BLaER1 (cell line): ENCODE results near the gene NMRK1.

Experiments
- H3K27ac ChIP-seq: shearing (Covaris generic); formaldehyde crosslinking; 2 replicates; pipeline ENCODE4 v1.8.1; 2022
- H3K27me3 ChIP-seq: shearing (Covaris generic); formaldehyde crosslinking; 2 replicates; pipeline ENCODE4 v1.8.1; 2022
- H3K36me3 ChIP-seq: shearing (Covaris generic); formaldehyde crosslinking; 2 replicates; pipeline ENCODE4 v1.8.1; 2022
- H3K4me1 ChIP-seq: shearing (Covaris generic); formaldehyde crosslinking; 2 replicates; pipeline ENCODE4 v1.8.1; 2022
- H3K4me2 ChIP-seq: shearing (Covaris generic); formaldehyde crosslinking; 2 replicates; pipeline ENCODE4 v1.8.1; 2022
- H3K4me3 ChIP-seq: shearing (Covaris generic); formaldehyde crosslinking; 2 replicates; pipeline ENCODE4 v1.8.1; 2022
- H3K9ac ChIP-seq: shearing (Covaris generic); formaldehyde crosslinking; 2 replicates; pipeline ENCODE4 v1.8.1; 2022
- H3K9me3 ChIP-seq: shearing (Covaris generic); formaldehyde crosslinking; 2 replicates; pipeline ENCODE4 v1.8.1; 2022
- H4K20me1 ChIP-seq: shearing (Covaris generic); formaldehyde crosslinking; 2 replicates; pipeline ENCODE4 v1.8.1; 2022
- Cebpa-rat ChIP-seq: shearing (Covaris generic); IDR thresholded peaks from 2 replicates; pipeline ENCODE4 v1.8.1; 2022

The NMRK1 gene

GRCh38 chr9:75041041-75041440 is 46.9 kb downstream of the NMRK1 start:
- H3K9ac ChIP-seq, result no peak overlapping the region
- no peak overlapping the region for H3K27ac ChIP-seq
- no peak overlapping the region for H3K4me3 ChIP-seq
- no peaks in the 10 kb centered on the region for H3K9me3 ChIP-seq
- H3K36me3 ChIP-seq, result no peaks in the 10 kb centered on the region
- H4K20me1 ChIP-seq, result no peaks in the 10 kb centered on the region
- TF ChIP-seq Cebpa-rat, result no peak
- H3K4me2 ChIP-seq, result no peak overlapping the region
- H3K27me3 ChIP-seq, result no peaks in the 10 kb centered on the region
- H3K4me1 ChIP-seq, result peaks cover 9% of the 10 kb centered on the region

- Histone ChIP-seq H3K4me1 (peaks cover 9% of the 10 kb centered on the region), H3K4me3 (no peak overlapping the region), H3K9me3 (no peaks in the 10 kb centered on the region), H3K27ac (no peak overlapping the region), H3K4me2 (peak overlapping the region; percentile 33; the same call in 1 of the 2 replicates), H3K27me3 (no peaks in the 10 kb centered on the region), H3K36me3 (no peaks in the 10 kb centered on the region), H4K20me1 (no peaks in the 10 kb centered on the region), H3K9ac (no peak overlapping the region)
- TF ChIP-seq Cebpa-rat, result no peak
Measured at GRCh38 chr9:75039801-75040200, 48.2 kb downstream of the NMRK1 start.

- Histone ChIP-seq H3K9me3 (no peaks in the 10 kb centered on the region), H3K27ac (no peak overlapping the region)
Measured at GRCh38 chr9:75039009-75039408, 48.9 kb downstream of the NMRK1 start.

GRCh38 chr9:75036793-75037192 is 51.2 kb downstream of the NMRK1 start:
- no peaks in the 10 kb centered on the region for H3K36me3 ChIP-seq
- H3K9me3 ChIP-seq, result no peaks in the 10 kb centered on the region
- TF ChIP-seq Cebpa-rat, result no peak
- no peak overlapping the region for H3K4me3 ChIP-seq
- peaks cover 9% of the 10 kb centered on the region for H3K4me1 ChIP-seq
- no peaks in the 10 kb centered on the region for H3K27me3 ChIP-seq
- no peak overlapping the region for H3K4me2 ChIP-seq
- H3K9ac ChIP-seq, result no peak overlapping the region
- H3K27ac ChIP-seq, result no peak overlapping the region
- no peaks in the 10 kb centered on the region for H4K20me1 ChIP-seq

More at GRCh38 chr9:75039009-75039408, 48.9 kb downstream of the NMRK1 start:
- Histone ChIP-seq H4K20me1 (no peaks in the 10 kb centered on the region), H3K27me3 (no peaks in the 10 kb centered on the region), H3K36me3 (no peaks in the 10 kb centered on the region), H3K4me2 (no peak overlapping the region), H3K4me3 (no peak overlapping the region), H3K9ac (no peak overlapping the region), H3K4me1 (peaks cover 9% of the 10 kb centered on the region)
- no peak for TF ChIP-seq Cebpa-rat

GRCh38 chr9:75033791-75034473 is 54.0 kb downstream of the NMRK1 start:
- Histone ChIP-seq H3K4me2 (no peak overlapping the region), H4K20me1 (no peaks in the 10 kb centered on the region), H3K27ac (no peak overlapping the region), H3K4me1 (peaks cover 2% of the 10 kb centered on the region; the same call in 1 of the 2 replicates), H3K4me3 (no peak overlapping the region), H3K9me3 (no peaks in the 10 kb centered on the region), H3K27me3 (no peaks in the 10 kb centered on the region), H3K9ac (no peak overlapping the region), H3K36me3 (no peaks in the 10 kb centered on the region)
- no peak for TF ChIP-seq Cebpa-rat

- no peaks in the 10 kb centered on the region for H3K9me3 ChIP-seq
- H3K4me2 ChIP-seq, result peak overlapping the region; percentile 80
- H3K4me1 ChIP-seq, result peaks cover 37% of the 10 kb centered on the region
- H3K27me3 ChIP-seq, result no peaks in the 10 kb centered on the region
- peak overlapping the region; percentile 95 for H3K27ac ChIP-seq
- peak overlapping the region; percentile 89 for H3K4me3 ChIP-seq
- H3K9ac ChIP-seq, result peak overlapping the region; percentile 92
- H3K36me3 ChIP-seq, result no peaks in the 10 kb centered on the region
- no peak for TF ChIP-seq Cebpa-rat
- H4K20me1 ChIP-seq, result peaks cover 35% of the 10 kb centered on the region
Measured at GRCh38 chr9:75027187-75028107, 60.5 kb downstream of the NMRK1 start.

- H3K4me2 ChIP-seq, result no peak overlapping the region; the same call in 1 of the 2 replicates
- 0 out of 2 replicates have a peak, but pooled peaks cover 11% of the 10 kb centered on the region for H3K36me3 ChIP-seq
- TF ChIP-seq Cebpa-rat, result no peak
- H4K20me1 ChIP-seq, result peaks cover 52% of the 10 kb centered on the region
- H3K27me3 ChIP-seq, result no peaks in the 10 kb centered on the region
- peaks cover 43% of the 10 kb centered on the region for H3K4me1 ChIP-seq
- no peak overlapping the region for H3K4me3 ChIP-seq
- no peaks in the 10 kb centered on the region for H3K9me3 ChIP-seq
- H3K27ac ChIP-seq, result no peak overlapping the region
- H3K9ac ChIP-seq, result no peak overlapping the region
Measured at GRCh38 chr9:75023846-75024245, 64.1 kb downstream of the NMRK1 start.

GRCh38 chr9:75019654-75020053 is 68.3 kb downstream of the NMRK1 start:
- H3K4me1 ChIP-seq, result peaks cover 19% of the 10 kb centered on the region
- TF ChIP-seq Cebpa-rat, result no peak

GRCh38 chr9:75019022-75019421 is 68.9 kb downstream of the NMRK1 start:
- Histone ChIP-seq H3K9ac (no peak overlapping the region), H3K27ac (no peak overlapping the region), H3K4me1 (peaks cover 13% of the 10 kb centered on the region), H3K4me3 (no peak overlapping the region), H3K36me3 (peaks cover 38% of the 10 kb centered on the region; the same call in 1 of the 2 replicates), H3K27me3 (no peaks in the 10 kb centered on the region), H3K4me2 (no peak overlapping the region), H3K9me3 (no peaks in the 10 kb centered on the region), H4K20me1 (peaks cover 60% of the 10 kb centered on the region)
- no peak for TF ChIP-seq Cebpa-rat

More at GRCh38 chr9:75019654-75020053, 68.3 kb downstream of the NMRK1 start:
- Histone ChIP-seq H3K4me3 (no peak overlapping the region), H3K9me3 (no peaks in the 10 kb centered on the region), H4K20me1 (peaks cover 67% of the 10 kb centered on the region), H3K9ac (no peak overlapping the region), H3K4me2 (no peak overlapping the region), H3K36me3 (peaks cover 32% of the 10 kb centered on the region; the same call in 1 of the 2 replicates), H3K27me3 (no peaks in the 10 kb centered on the region), H3K27ac (no peak overlapping the region)

- peaks cover 50% of the 10 kb centered on the region for H3K36me3 ChIP-seq
- H3K4me3 ChIP-seq, result no peak overlapping the region
- no peaks in the 10 kb centered on the region for H3K27me3 ChIP-seq
- no peak overlapping the region for H3K9ac ChIP-seq
- no peak overlapping the region for H3K4me2 ChIP-seq
- TF ChIP-seq Cebpa-rat, result no peak
- peaks cover 9% of the 10 kb centered on the region for H3K4me1 ChIP-seq
- H4K20me1 ChIP-seq, result peaks cover 44% of the 10 kb centered on the region
- no peaks in the 10 kb centered on the region for H3K9me3 ChIP-seq
- H3K27ac ChIP-seq, result no peak overlapping the region
Measured at GRCh38 chr9:75017378-75017777, 70.6 kb downstream of the NMRK1 start.
